HepG2 (cell line): ENCODE data around the gene TMEM232. TPM values are rescaled to one million over a fixed set of nuclear protein-coding genes. Genes with fewer than 3 reads are reported as not detected.

Source experiments
- ATAC-seq: fragments of 200-7000 bp; cut with Tn5 transposase; 3 replicates; pipeline ENCODE4 v1.9.1; 2020; ENCODE audit warnings: mild to moderate bottlenecking, moderate library complexity
- BruUV-seq: library from RNA; stranded (reverse); fragments of 400-500 nt; replicated peaks from 2 replicates; lab custom pipeline; 2021; lab: Mats Ljungman, UMichigan
- CTCF ChIA-PET: fragments of 300-600 bp; formaldehyde crosslinking; extraction: SDS; loops from one replicate; lab custom pipeline; 2021; ENCODE audit warnings: low total read pairs, inconsistent platforms, low intra/inter-chr PET ratio; lab: Yijun Ruan, JAX
- POLR2A ChIA-PET: fragments of 350-600 bp; sonication (Branson Sonifier 250); formaldehyde crosslinking; loops from one replicate; lab custom pipeline; 2020; ENCODE audit warnings: antibody characterized with exemption, inconsistent platforms; lab: Yijun Ruan, JAX
- DNase-seq: peaks from one replicate; pipeline ENCODE4 v3.0.0-alpha.2; 2015; ENCODE audit warnings: low spot score
- FAIRE-seq: peaks from 3 replicates; lab custom pipeline; 2011; peaks lifted over from hg19 to GRCh38; lab: Jason Lieb, UNC
- H2AFZ ChIP-seq: one replicate; pipeline ENCODE4 v1.6.1; 2011; ENCODE audit warnings: low read length, inconsistent platforms
- H3K27ac ChIP-seq: fragments of 300-600 bp; 3 replicates; pipeline ENCODE4 v1.8.0; 2011; ENCODE audit warnings: mixed run types, mild to moderate bottlenecking, mixed read lengths, low read length, inconsistent platforms; ENCODE audit not compliant: insufficient read depth; ENCODE audit errors: extremely low read length
- H3K27me3 ChIP-seq, 2 experiments: fragments of 200-600 bp in 1 of 2; 2 replicates in 1 of 2; 3 replicates in 1 of 2; pipeline versions ENCODE4 v1.6.0 to v1.8.0; 2011; ENCODE audit warnings: low read length in 2 of 2, mild to moderate bottlenecking in 2 of 2, moderate library complexity in 2 of 2, inconsistent platforms in 1 of 2; ENCODE audit not compliant: insufficient read depth in 2 of 2, control insufficient read depth in 1 of 2
- H3K36me3 ChIP-seq, 2 experiments: fragments of 200-600 bp in 1 of 2; replicated peaks in 1 of 2; 2 replicates in 1 of 2; 3 replicates in 1 of 2; pipeline versions ENCODE4 v1.5.1 to v1.8.0; 2011; ENCODE audit warnings: low read length in 2 of 2, inconsistent platforms in 1 of 2; ENCODE audit not compliant: insufficient read depth in 2 of 2, control insufficient read depth in 1 of 2
- H3K4me1 ChIP-seq: 2 replicates; pipeline ENCODE4 v1.5.1; 2012; ENCODE audit warnings: low read length, inconsistent platforms; ENCODE audit not compliant: insufficient read depth
- H3K4me2 ChIP-seq: 2 replicates; pipeline ENCODE4 v1.6.0; 2011; ENCODE audit warnings: low read depth, low read length, inconsistent platforms
- H3K4me3 ChIP-seq, 3 experiments: fragments of 200-600 bp in 1 of 3; sonication (generic), shearing (Covaris generic) in 1 of 3; replicated peaks in 1 of 3; 2 replicates each; pipeline ENCODE4 v1.5.1; 2011 to 2016; ENCODE audit warnings: low read length in 3 of 3, inconsistent platforms in 2 of 3, low read depth in 2 of 3, mild to moderate bottlenecking in 2 of 3, control low read depth in 1 of 3, mixed read lengths in 1 of 3; ENCODE audit not compliant: insufficient read depth in 1 of 3
- H3K79me2 ChIP-seq: one replicate; pipeline ENCODE4 v1.6.1; 2011; ENCODE audit warnings: low read length, inconsistent platforms; ENCODE audit not compliant: insufficient read depth
- H3K9ac ChIP-seq: 2 replicates; pipeline ENCODE4 v1.6.0; 2011; ENCODE audit warnings: mild to moderate bottlenecking, low read depth, low read length, inconsistent platforms; ENCODE audit not compliant: insufficient read depth
- H3K9me3 ChIP-seq: 2 replicates; pipeline ENCODE4 v1.5.1; 2012; ENCODE audit warnings: mild to moderate bottlenecking, low read length
- H4K20me1 ChIP-seq: 2 replicates; pipeline ENCODE4 v1.6.0; 2011; ENCODE audit warnings: inconsistent platforms, mild to moderate bottlenecking, low read length, moderate library complexity; ENCODE audit not compliant: insufficient read depth
- ATF5 ChIP-seq: sonication (generic); formaldehyde crosslinking; IDR thresholded peaks from 2 replicates; pipeline ENCODE4 v1.4.0; 2020; ENCODE audit warnings: mild to moderate bottlenecking, low read depth, missing genetic modification reagents
- ETV6 ChIP-seq: sonication (generic); formaldehyde crosslinking; conservative IDR thresholded peaks from 2 replicates; pipeline ENCODE4 v1.4.0; 2020; ENCODE audit warnings: missing genetic modification reagents
- HOXD1 ChIP-seq: sonication (generic); formaldehyde crosslinking; IDR thresholded peaks from 2 replicates; pipeline ENCODE4 v1.5.0; 2020; ENCODE audit warnings: missing genetic modification reagents
- MBNL3 ChIP-seq: fragments of 250-450 bp; sonication (Bioruptor Pico); conservative IDR thresholded peaks from 2 replicates; pipeline ENCODE4 v1.8.0; 2022; ENCODE audit warnings: mild to moderate bottlenecking, inconsistent platforms
- SIN3A ChIP-seq: IDR thresholded peaks from 2 replicates; pipeline ENCODE4 v1.6.1; 2011; ENCODE audit warnings: low read depth, mild to moderate bottlenecking, control low read depth, low read length, borderline replicate concordance
- TARDBP ChIP-seq: sonication (generic); formaldehyde crosslinking; IDR thresholded peaks from 2 replicates; pipeline ENCODE4 v1.8.0; 2022; ENCODE audit warnings: mild to moderate bottlenecking, missing genetic modification reagents
- THAP7 ChIP-seq: sonication (generic); formaldehyde crosslinking; IDR thresholded peaks from 2 replicates; pipeline ENCODE4 v1.8.1; 2023; ENCODE audit warnings: mild to moderate bottlenecking, missing genetic modification reagents
- ZBTB37 ChIP-seq: sonication (generic); formaldehyde crosslinking; IDR thresholded peaks from 2 replicates; pipeline ENCODE4 v1.4.0; 2020; ENCODE audit warnings: mild to moderate bottlenecking, missing genetic modification reagents
- ZFP91 ChIP-seq: sonication (generic); formaldehyde crosslinking; IDR thresholded peaks from 2 replicates; pipeline ENCODE4 v1.9.0; 2022; ENCODE audit warnings: missing genetic modification reagents, mild to moderate bottlenecking, borderline replicate concordance
- ZNF512 ChIP-seq: sonication (generic); formaldehyde crosslinking; IDR thresholded peaks from 2 replicates; pipeline ENCODE4 v1.4.0; 2020; ENCODE audit warnings: mild to moderate bottlenecking, missing genetic modification reagents
- ZNF616 ChIP-seq: sonication (generic); formaldehyde crosslinking; IDR thresholded peaks from 2 replicates; pipeline ENCODE4 v1.5.0; 2020; ENCODE audit warnings: low read depth, mild to moderate bottlenecking, missing genetic modification reagents
- ZNF776 ChIP-seq: sonication (generic); formaldehyde crosslinking; IDR thresholded peaks from 2 replicates; pipeline ENCODE4 v1.4.0; 2020; ENCODE audit warnings: mild to moderate bottlenecking, missing genetic modification reagents
- WGBS: methylation state at CpG from one replicate; pipeline ENCODE4 v1.1.6; 2017; ENCODE audit warnings: low lambda C conversion rate; 5-methylcytosine and 5-hydroxymethylcytosine counted together
- in situ Hi-C: cut with HindIII; loops from 2 replicates; pipeline ENCODE4 v1.10.0; 2017; ENCODE audit warnings: low pct_unique_long_range_greater_than_20kb; ENCODE audit not compliant: extremely low pct_ligation_motif_present
- intact Hi-C: fragments of 100-400 bp; cut with micrococcal nuclease; formaldehyde crosslinking; loops from one replicate; pipeline ENCODE4 v1.10.0; 2022; ENCODE audit not compliant: unreplicated experiment
- polyA plus RNA-seq, 8 experiments: library from polyadenylated mRNA; depleted of rRNA in 3 of 8; stranded (reverse) in 7 of 8; unstranded in 1 of 8; fragments of >200 nt; fragmentation: Illumina TruSeq in 4 of 8; extraction: Trizol in 4 of 8; gene quantifications; 2 replicates each; pipeline versions ENCODE4 v1.2.1 to v1.2.3, GENCODE V29; 2011 to 2016; ENCODE audit warnings: low read depth in 4 of 8, missing spikeins in 1 of 8, mixed read lengths in 1 of 8; ENCODE audit not compliant: insufficient read depth in 1 of 8
- total RNA-seq, 5 experiments: library from RNA; depleted of rRNA; stranded (reverse); fragments of >200 nt; fragmentation: Illumina TruSeq; extraction: Trizol; gene quantifications; 2 replicates each; pipeline ENCODE4 v1.2.3, GENCODE V29; 2016; ENCODE audit warnings: low read depth in 1 of 5

TMEM232 gene
- total and polyA plus RNA-seq, 2 of the 13 experiments (the other 11 are each of a cell fraction or from before 2014, with no cell fraction given), result 0.29 to 0.71 TPM

- H3K4me3 ChIP-seq, result no peak overlapping the region
- H3K4me1 ChIP-seq, result no peaks in the 10 kb centered on the region
- no peaks in the 10 kb centered on the region for H3K36me3 ChIP-seq
- H2AFZ ChIP-seq, result no peak overlapping the region
- TF ChIP-seq HOXD1 (CRISPR knock-in tag), result no peak
- no peak for TF ChIP-seq ZBTB37 (CRISPR knock-in tag)
- no peak for TF ChIP-seq ZNF776 (CRISPR knock-in tag)
- no peak for TF ChIP-seq MBNL3 (CRISPR knock-in tag)
- TF ChIP-seq SIN3A, result no peak
- no peak for TF ChIP-seq ETV6
- no peak for TF ChIP-seq TARDBP (CRISPR knock-in tag)
- TF ChIP-seq ZNF512 (CRISPR knock-in tag), result no peak
- TF ChIP-seq ZFP91 (CRISPR knock-in tag), result no peak
- TF ChIP-seq ZNF616, result no peak
- TF ChIP-seq ATF5 (CRISPR knock-in tag), result no peak
- TF ChIP-seq THAP7 (CRISPR knock-in tag), result no peak
- in situ Hi-C loops (no loop called here), intact Hi-C loops (no loop called here)
- ATAC-seq (no peak), DNase-seq (no peak), FAIRE-seq (no peak)
- no peak overlapping the region for H3K4me2 ChIP-seq
- no peak overlapping the region for H3K9ac ChIP-seq
- POLR2A ChIA-PET, result no interaction called here
- H3K79me2 ChIP-seq, result no peaks in the 10 kb centered on the region
- no peaks in the 10 kb centered on the region for H4K20me1 ChIP-seq
- H3K9me3 ChIP-seq, result no peaks in the 10 kb centered on the region
- CTCF ChIA-PET, result no interaction called here
- no peak overlapping the region for H3K27ac ChIP-seq
- H3K27me3 ChIP-seq, result no peaks in the 10 kb centered on the region
- 3% methylated on average over 3 of the region's 3 CpGs for WGBS
- BruUV-seq, result no TSS peak
These were observed 75.0 kb downstream of the TMEM232 start for GRCh38 chr5:110651507-110651906.
